SU-DHL-6 (cell line): ENCODE data around the gene ZNF253.
A peak's percentile ranks its signal among the peaks of the same experiment; 100 is the strongest.
"Not testable (repeated sequence)": the region's sequence is repeated elsewhere in the genome, so short reads cannot be mapped to it uniquely, and the experiment has no call there.

ENCODE experiments used
- H2AFZ ChIP-seq: fragments of 200-600 bp; sonication (generic); 2 replicates; pipeline ENCODE4 v1.6.1; 2014; ENCODE audit warnings: low read depth, mild to moderate bottlenecking, moderate library complexity, mixed read lengths, antibody characterized with exemption, low read length; ENCODE audit not compliant: severe bottlenecking
- H3F3A ChIP-seq: fragments of 200-600 bp; shearing (Covaris generic); 2 replicates; pipeline ENCODE4 v1.6.0; 2016; ENCODE audit warnings: antibody characterized with exemption, mild to moderate bottlenecking; ENCODE audit not compliant: insufficient read depth
- H3K27ac ChIP-seq: fragments of 200-600 bp; sonication (generic); 2 replicates; pipeline ENCODE4 v1.5.1; 2016; ENCODE audit warnings: low read depth, mild to moderate bottlenecking, low read length, moderate library complexity, mixed read lengths
- H3K27me3 ChIP-seq: fragments of 200-600 bp; sonication (generic), shearing (Covaris generic); 2 replicates; pipeline ENCODE4 v1.6.0; 2014; ENCODE audit warnings: mild to moderate bottlenecking, low read length
- H3K36me3 ChIP-seq: fragments of 200-600 bp; sonication (generic); 2 replicates; pipeline ENCODE4 v1.6.1; 2014; ENCODE audit warnings: mild to moderate bottlenecking, low read length, mixed read lengths
- H3K4me2 ChIP-seq: fragments of 300-600, 200-600 bp; shearing (Covaris generic), sonication (generic); 2 replicates; pipeline ENCODE4 v1.6.0; 2014; ENCODE audit warnings: low read length, low read depth, mild to moderate bottlenecking; ENCODE audit not compliant: poor library complexity, severe bottlenecking
- H3K4me3 ChIP-seq: fragments of 200-600 bp; sonication (generic); 2 replicates; pipeline ENCODE4 v1.5.1; 2014; ENCODE audit warnings: antibody characterized with exemption, low read length, mild to moderate bottlenecking, mixed read lengths; ENCODE audit not compliant: insufficient read depth, poor library complexity, severe bottlenecking
- H3K79me2 ChIP-seq: fragments of 200-600 bp; sonication (generic); 2 replicates; pipeline ENCODE4 v1.6.1; 2014; ENCODE audit warnings: mild to moderate bottlenecking, low read length, moderate library complexity; ENCODE audit not compliant: insufficient read depth
- H3K9ac ChIP-seq: fragments of 200-600 bp; sonication (generic); 2 replicates; pipeline ENCODE4 v1.7.0; 2014; ENCODE audit warnings: mild to moderate bottlenecking, low read length
- H3K9me2 ChIP-seq: fragments of 200-600 bp; sonication (generic); replicated peaks from 2 replicates; pipeline ENCODE4 v1.6.1; 2014; ENCODE audit warnings: low read length; ENCODE audit not compliant: insufficient read depth
- H3K9me3 ChIP-seq: fragments of 200-600 bp; sonication (generic); 2 replicates; pipeline ENCODE4 v1.6.1; 2014; ENCODE audit warnings: low read length, mixed read lengths; ENCODE audit not compliant: insufficient read depth
- H4K20me1 ChIP-seq: fragments of 200-600 bp; sonication (generic); 2 replicates; pipeline ENCODE4 v1.6.1; 2014; ENCODE audit warnings: low read depth, mild to moderate bottlenecking, antibody characterized with exemption, low read length, moderate library complexity, mixed read lengths
- EZH2phosphoT487 ChIP-seq: fragments of 200-600 bp; sonication (generic), shearing (Covaris generic); conservative IDR thresholded peaks from 2 replicates; pipeline ENCODE4 v1.6.1; 2018; ENCODE audit warnings: mild to moderate bottlenecking, antibody characterized with exemption, low read length, moderate library complexity, mixed read lengths
- TF ChIP-seq, protein P1 (sequence below): fragments of 200-600 bp; sonication (generic); IDR thresholded peaks from one replicate; pipeline ENCODE4 v1.5.1; 2017; ENCODE audit warnings: antibody characterized with exemption, mild to moderate bottlenecking, low read length, moderate library complexity; ENCODE audit not compliant: insufficient read depth, poor library complexity, severe bottlenecking

The ZNF253 gene

DNA sequence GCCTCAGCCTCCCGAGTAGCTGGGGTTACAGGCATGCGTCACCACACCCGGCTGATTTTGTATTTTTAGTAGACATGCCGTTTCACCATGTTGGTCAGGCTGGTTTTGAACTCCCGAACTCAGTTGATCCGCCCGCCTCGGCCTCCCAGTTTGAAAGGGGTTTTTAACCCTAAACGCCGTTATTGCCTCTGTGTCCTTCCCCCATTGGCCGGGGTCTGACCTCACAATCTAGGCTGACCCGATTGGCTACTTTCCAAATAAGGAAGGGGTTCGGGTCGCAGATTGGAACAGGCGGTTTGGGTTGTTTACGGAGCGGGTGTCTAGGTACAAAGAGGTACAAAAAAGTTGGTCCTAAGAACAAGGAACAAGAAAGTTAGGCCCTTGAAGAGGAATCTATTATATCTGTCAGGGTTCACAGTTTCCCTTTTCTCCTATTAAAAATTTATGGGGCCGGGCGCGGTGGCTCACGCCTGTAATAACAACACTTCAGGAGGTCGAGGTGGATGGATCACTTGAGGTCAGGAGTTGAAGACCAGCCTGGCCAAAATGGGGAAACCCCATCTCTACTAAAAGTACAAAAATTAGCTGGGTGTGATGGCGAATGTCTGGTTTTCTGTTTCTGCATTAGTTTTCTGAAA lies 1.0 kb downstream of the ZNF253 start:
- Histone ChIP-seq H4K20me1 (no peaks in the 10 kb centered on the region), H3K36me3 (peaks cover 13% of the 10 kb centered on the region; the same call in 1 of the 2 replicates), H3K27me3 (no peaks in the 10 kb centered on the region), H3K9me3 (no peaks in the 10 kb centered on the region), H3K9me2 (no peaks in the 10 kb centered on the region), H3K79me2 (peaks cover 60% of the 10 kb centered on the region), H3K27ac (peak overlapping the region; percentile 92), H3K4me2 (peak overlapping the region; percentile 85), H3K4me3 (peak overlapping the region; percentile 98), H2AFZ (peak overlapping the region; percentile 79), H3K9ac (peak overlapping the region; percentile 90), H3F3A (peaks cover 6% of the 10 kb centered on the region; the same call in 1 of the 2 replicates)
- no peak for TF ChIP-seq EZH2phosphoT487
- TF ChIP-seq, protein P1, sequence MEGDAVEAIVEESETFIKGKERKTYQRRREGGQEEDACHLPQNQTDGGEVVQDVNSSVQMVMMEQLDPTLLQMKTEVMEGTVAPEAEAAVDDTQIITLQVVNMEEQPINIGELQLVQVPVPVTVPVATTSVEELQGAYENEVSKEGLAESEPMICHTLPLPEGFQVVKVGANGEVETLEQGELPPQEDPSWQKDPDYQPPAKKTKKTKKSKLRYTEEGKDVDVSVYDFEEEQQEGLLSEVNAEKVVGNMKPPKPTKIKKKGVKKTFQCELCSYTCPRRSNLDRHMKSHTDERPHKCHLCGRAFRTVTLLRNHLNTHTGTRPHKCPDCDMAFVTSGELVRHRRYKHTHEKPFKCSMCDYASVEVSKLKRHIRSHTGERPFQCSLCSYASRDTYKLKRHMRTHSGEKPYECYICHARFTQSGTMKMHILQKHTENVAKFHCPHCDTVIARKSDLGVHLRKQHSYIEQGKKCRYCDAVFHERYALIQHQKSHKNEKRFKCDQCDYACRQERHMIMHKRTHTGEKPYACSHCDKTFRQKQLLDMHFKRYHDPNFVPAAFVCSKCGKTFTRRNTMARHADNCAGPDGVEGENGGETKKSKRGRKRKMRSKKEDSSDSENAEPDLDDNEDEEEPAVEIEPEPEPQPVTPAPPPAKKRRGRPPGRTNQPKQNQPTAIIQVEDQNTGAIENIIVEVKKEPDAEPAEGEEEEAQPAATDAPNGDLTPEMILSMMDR, result no peak

DNA sequence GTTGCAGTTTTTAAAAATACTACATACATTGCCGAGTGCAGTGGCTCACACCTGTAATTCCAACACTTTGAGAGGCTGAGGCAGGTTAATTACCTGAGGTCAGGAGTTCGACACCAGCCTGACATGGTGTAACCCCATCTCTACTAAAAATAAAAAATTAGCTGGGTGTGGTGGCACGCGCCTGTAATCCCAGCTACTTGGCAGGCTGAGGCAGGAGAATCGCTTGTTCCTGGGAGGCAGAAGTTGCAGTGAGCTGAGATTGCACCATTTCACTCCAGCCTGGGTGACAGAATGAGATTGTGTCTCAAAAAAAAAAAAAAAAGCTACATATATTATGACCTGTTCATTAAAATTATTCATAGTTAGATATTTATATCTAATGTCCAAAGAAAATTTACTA lies 4.4 kb downstream of the ZNF253 start:
- not testable (repeated sequence) for H3F3A ChIP-seq, H2AFZ ChIP-seq, H4K20me1 ChIP-seq, H3K9me3 ChIP-seq, H3K27me3 ChIP-seq, H3K9me2 ChIP-seq, H3K9ac ChIP-seq, H3K4me3 ChIP-seq, H3K27ac ChIP-seq
- H3K4me2 ChIP-seq, result peak overlapping the region; percentile 8
- H3K36me3 ChIP-seq, result peaks cover 37% of the 10 kb centered on the region
- peaks cover 93% of the 10 kb centered on the region for H3K79me2 ChIP-seq

DNA sequence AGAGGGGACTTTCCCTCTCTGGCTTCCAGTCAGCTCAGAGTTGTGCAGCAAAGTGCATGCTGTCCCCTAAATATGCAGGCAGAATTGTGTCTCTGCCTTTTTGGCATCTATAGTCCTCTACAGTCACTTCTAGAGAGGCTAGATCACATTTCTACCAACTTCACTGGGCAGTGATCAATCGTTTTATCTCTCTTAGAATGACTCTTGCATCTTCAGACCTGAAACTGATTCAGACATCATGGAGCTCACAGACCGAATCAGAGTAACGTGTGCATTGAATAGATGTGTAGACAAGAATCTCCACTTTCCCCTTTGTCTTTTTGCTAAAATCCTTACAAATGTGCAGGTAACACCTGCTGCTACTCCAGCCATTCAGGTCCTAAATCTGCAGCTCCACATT lies 6.2 kb downstream of the ZNF253 start:
- Histone ChIP-seq H3K27me3 (no peaks in the 10 kb centered on the region), H3K36me3 (peaks cover 49% of the 10 kb centered on the region), H3K27ac (no peak overlapping the region), H3F3A (0 out of 2 replicates have a peak, but pooled peaks cover 3% of the 10 kb centered on the region), H3K4me2 (no peak overlapping the region), H2AFZ (no peak overlapping the region), H3K4me3 (no peak overlapping the region), H3K9me3 (peaks cover 15% of the 10 kb centered on the region; the same call in 1 of the 2 replicates), H3K9ac (no peak overlapping the region), H3K79me2 (peaks cover 99% of the 10 kb centered on the region), H3K9me2 (no peaks in the 10 kb centered on the region), H4K20me1 (no peaks in the 10 kb centered on the region)
- TF ChIP-seq, protein P1, result no peak

DNA sequence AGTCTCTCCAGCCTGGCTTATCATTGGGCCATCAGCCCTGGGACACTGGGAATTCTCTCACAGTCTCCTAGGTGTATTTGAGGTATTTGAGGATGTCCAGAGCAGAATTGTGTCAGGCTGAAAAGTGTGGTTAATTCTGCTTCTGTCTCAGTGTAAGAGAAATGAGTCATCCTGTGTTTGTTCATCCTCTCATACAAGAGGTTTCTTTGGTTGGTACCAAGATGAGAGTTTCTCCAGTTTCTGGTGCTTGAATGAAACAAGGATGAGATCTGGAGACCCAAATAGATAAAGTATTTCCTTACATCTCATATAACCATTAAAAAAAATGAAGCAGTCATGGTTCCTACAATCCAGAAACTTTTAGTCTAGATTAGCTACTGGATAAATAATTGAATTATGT lies 7.7 kb downstream of the ZNF253 start:
- Histone ChIP-seq H3K27me3 (no peaks in the 10 kb centered on the region), H3K9ac (no peak overlapping the region), H3K9me3 (peaks cover 20% of the 10 kb centered on the region), H3K36me3 (peaks cover 60% of the 10 kb centered on the region), H3K27ac (no peak overlapping the region), H3K4me3 (no peak overlapping the region), H2AFZ (no peak overlapping the region), H3K79me2 (peaks cover 98% of the 10 kb centered on the region), H3F3A (0 out of 2 replicates have a peak, but pooled peaks cover 3% of the 10 kb centered on the region), H4K20me1 (no peaks in the 10 kb centered on the region), H3K4me2 (no peak overlapping the region), H3K9me2 (no peaks in the 10 kb centered on the region)
- TF ChIP-seq, protein P1, result no peak
- TF ChIP-seq EZH2phosphoT487, result no peak
